Measurements from ENCODE around the gene DOK7. TPM values are rescaled to one million over a fixed set of nuclear protein-coding genes. Genes with fewer than 3 reads are reported as not detected.

DOK7 gene
- total RNA-seq, 2 experiments from 2014 or later = not detected

GRCh38 chr4:3477750-3478430 lies 14.8 kb downstream of the DOK7 start:
- CTCF ChIA-PET = no interaction called here
- no peaks in the 10 kb centered on the region for H3K9me3 Mint-ChIP-seq
- intact Hi-C loops (cut with micrococcal nuclease) = no loop called here

GRCh38 chr4:3478446-3479357 lies 15.6 kb downstream of the DOK7 start:
- no peaks in the 10 kb centered on the region for H3K36me3 Mint-ChIP-seq (ENCODE audit: low read depth)
- intact Hi-C loops (cut with micrococcal nuclease) = no loop called here
- no peak overlapping the region for H3K27ac Mint-ChIP-seq
- CTCF ChIA-PET = interaction anchor here (3.6 kb wide), 1 partner anchor 7 kb away, joined by 14 read pairs; no protein-coding TSS in a partner anchor
- H3K4me1 Mint-ChIP-seq (ENCODE audit: low read depth) = no peaks in the 10 kb centered on the region
- H3K9me3 Mint-ChIP-seq = no peaks in the 10 kb centered on the region
- H3K27me3 Mint-ChIP-seq (ENCODE audit: low read depth) = peaks cover 18% of the 10 kb centered on the region
- H3K4me3 Mint-ChIP-seq = no peak overlapping the region
- no peak for DNase-seq

More at GRCh38 chr4:3477750-3478430, 14.8 kb downstream of the DOK7 start:
- Mint-ChIP-seq H3K27ac (no peak overlapping the region), H3K27me3 (ENCODE audit: low read depth) (peaks cover 14% of the 10 kb centered on the region), H3K4me3 (no peak overlapping the region), H3K36me3 (ENCODE audit: low read depth) (no peaks in the 10 kb centered on the region), H3K4me1 (ENCODE audit: low read depth) (no peaks in the 10 kb centered on the region)
- DNase-seq = no peak

GRCh38 chr4:3479358-3480101 lies 16.4 kb downstream of the DOK7 start:
- H3K27me3 Mint-ChIP-seq (ENCODE audit: low read depth) = peaks cover 20% of the 10 kb centered on the region
- no peaks in the 10 kb centered on the region for H3K9me3 Mint-ChIP-seq
- DNase-seq = no peak
- H3K36me3 Mint-ChIP-seq (ENCODE audit: low read depth) = no peaks in the 10 kb centered on the region
- H3K4me1 Mint-ChIP-seq (ENCODE audit: low read depth) = no peaks in the 10 kb centered on the region
- no peak overlapping the region for H3K4me3 Mint-ChIP-seq
- H3K27ac Mint-ChIP-seq = no peak overlapping the region
- CTCF ChIA-PET = interaction anchor here (0.6 to 3.6 kb wide), 11 partner anchors 8 to 373 kb away, joined by 3 to 14 read pairs (median 4); partner anchors contain the start of gene MSANTD1
- intact Hi-C loops (cut with micrococcal nuclease) = loop anchor here (1.0 to 10.0 kb wide), 3 partner anchors 133 to 405 kb away; no protein-coding TSS in a partner anchor

- Mint-ChIP-seq H3K9me3 (no peaks in the 10 kb centered on the region), H3K27me3 (ENCODE audit: low read depth) (peaks cover 20% of the 10 kb centered on the region), H3K4me1 (ENCODE audit: low read depth) (no peaks in the 10 kb centered on the region), H3K4me3 (no peak overlapping the region), H3K36me3 (ENCODE audit: low read depth) (no peaks in the 10 kb centered on the region), H3K27ac (no peak overlapping the region)
- intact Hi-C loops (cut with micrococcal nuclease) = loop anchor here (1.0 to 10.0 kb wide), 3 partner anchors 134 to 404 kb away; no protein-coding TSS in a partner anchor
- CTCF ChIA-PET = interaction anchor here (0.6 to 3.6 kb wide), 17 partner anchors 9 to 400 kb away, joined by 3 to 14 read pairs (median 4); partner anchors contain the start of gene MSANTD1
- peak; percentile 83 for DNase-seq
Observed at GRCh38 chr4:3480528-3481112, 17.5 kb downstream of the DOK7 start.

GRCh38 chr4:3481113-3481531 lies 18.0 kb downstream of the DOK7 start:
- intact Hi-C loops (cut with micrococcal nuclease) = loop anchor here (10.0 kb wide), 1 partner anchor 404 kb away; no protein-coding TSS in a partner anchor
- DNase-seq = no peak
- Mint-ChIP-seq H3K9me3 (no peaks in the 10 kb centered on the region), H3K4me1 (ENCODE audit: low read depth) (no peaks in the 10 kb centered on the region), H3K36me3 (ENCODE audit: low read depth) (no peaks in the 10 kb centered on the region), H3K27ac (no peak overlapping the region), H3K4me3 (no peak overlapping the region), H3K27me3 (ENCODE audit: low read depth) (peaks cover 20% of the 10 kb centered on the region)
- CTCF ChIA-PET = interaction anchor here (0.7 to 3.6 kb wide), 12 partner anchors 10 to 399 kb away, joined by 3 to 14 read pairs (median 4); partner anchors contain the start of gene MSANTD1

GRCh38 chr4:3481783-3482393 lies 18.8 kb downstream of the DOK7 start:
- intact Hi-C loops (cut with micrococcal nuclease) = loop anchor here (10.0 kb wide), 1 partner anchor 403 kb away; no protein-coding TSS in a partner anchor
- Mint-ChIP-seq H3K9me3 (no peaks in the 10 kb centered on the region), H3K4me1 (ENCODE audit: low read depth) (no peaks in the 10 kb centered on the region), H3K27me3 (ENCODE audit: low read depth) (peaks cover 23% of the 10 kb centered on the region), H3K36me3 (ENCODE audit: low read depth) (no peaks in the 10 kb centered on the region), H3K27ac (no peak overlapping the region), H3K4me3 (no peak overlapping the region)
- CTCF ChIA-PET = interaction anchor here (1.2 to 3.6 kb wide), 4 partner anchors 11 to 136 kb away, joined by 3 to 14 read pairs (median 10); no protein-coding TSS in a partner anchor
- no peak for DNase-seq

GRCh38 chr4:3482707-3483106 lies 19.6 kb downstream of the DOK7 start:
- intact Hi-C loops (cut with micrococcal nuclease) = loop anchor here (10.0 kb wide), 1 partner anchor 402 kb away; no protein-coding TSS in a partner anchor
- H3K27me3 Mint-ChIP-seq (ENCODE audit: low read depth) = peaks cover 23% of the 10 kb centered on the region
- H3K27ac Mint-ChIP-seq = no peak overlapping the region
- CTCF ChIA-PET = no interaction called here
- H3K4me1 Mint-ChIP-seq (ENCODE audit: low read depth) = no peaks in the 10 kb centered on the region
- DNase-seq = no peak
- H3K36me3 Mint-ChIP-seq (ENCODE audit: low read depth) = no peaks in the 10 kb centered on the region
- H3K4me3 Mint-ChIP-seq = no peak overlapping the region
- no peaks in the 10 kb centered on the region for H3K9me3 Mint-ChIP-seq

- peaks cover 23% of the 10 kb centered on the region for H3K27me3 Mint-ChIP-seq (ENCODE audit: low read depth)
- H3K27ac Mint-ChIP-seq = no peak overlapping the region
- no peaks in the 10 kb centered on the region for H3K36me3 Mint-ChIP-seq (ENCODE audit: low read depth)
- no peaks in the 10 kb centered on the region for H3K9me3 Mint-ChIP-seq
- CTCF ChIA-PET = interaction anchor here (1.3 kb wide), 1 partner anchor 137 kb away, joined by 3 read pairs; no protein-coding TSS in a partner anchor
- intact Hi-C loops (cut with micrococcal nuclease) = loop anchor here (10.0 kb wide), 1 partner anchor 401 kb away; no protein-coding TSS in a partner anchor
- H3K4me1 Mint-ChIP-seq (ENCODE audit: low read depth) = no peaks in the 10 kb centered on the region
- DNase-seq = no peak
- H3K4me3 Mint-ChIP-seq = no peak overlapping the region
Observed at GRCh38 chr4:3483471-3483921, 20.4 kb downstream of the DOK7 start.

- H3K36me3 Mint-ChIP-seq (ENCODE audit: low read depth) = no peaks in the 10 kb centered on the region
- intact Hi-C loops (cut with micrococcal nuclease) = loop anchor here (10.0 kb wide), 1 partner anchor 400 kb away; no protein-coding TSS in a partner anchor
- CTCF ChIA-PET = interaction anchor here (1.3 kb wide), 1 partner anchor 138 kb away, joined by 3 read pairs; no protein-coding TSS in a partner anchor
- peaks cover 26% of the 10 kb centered on the region for H3K27me3 Mint-ChIP-seq (ENCODE audit: low read depth)
- no peak for DNase-seq
- H3K4me1 Mint-ChIP-seq (ENCODE audit: low read depth) = no peaks in the 10 kb centered on the region
- H3K27ac Mint-ChIP-seq = no peak overlapping the region
- no peaks in the 10 kb centered on the region for H3K9me3 Mint-ChIP-seq
- no peak overlapping the region for H3K4me3 Mint-ChIP-seq
Observed at GRCh38 chr4:3484057-3484973, 21.2 kb downstream of the DOK7 start.

Measured in activated naive CD4-positive, alpha-beta T cell treated with anti-CD3 and anti-CD28 coated beads for 36 hours (primary cell).